Prostate gland (tissue), 2 donors: ENCODE data around the gene BCL2L1. TPM values are rescaled to one million over a fixed set of nuclear protein-coding genes. Genes with fewer than 3 reads are reported as not detected.
A peak's percentile ranks its signal among the peaks of the same experiment; 100 is the strongest.

Experiments used
- DNase-seq: peaks from one replicate; pipeline ENCODE4 v3.0.0-alpha.2; 2019; ENCODE audit warnings: low spot score
- H3K27ac ChIP-seq, 2 donors: fragments of 200-600 bp; sonication (generic); 2 replicates each; pipeline ENCODE4 v1.5.1; 2017 to 2019
- H3K27me3 ChIP-seq: fragments of 200-600 bp; sonication (generic); replicated peaks from 2 replicates; pipeline ENCODE4 v1.5.1; 2019; ENCODE audit not compliant: insufficient read depth
- H3K36me3 ChIP-seq, 2 donors: fragments of 200-600 bp; sonication (generic); 1 replicate in 1 of 2; 2 replicates in 1 of 2; pipeline versions ENCODE4 v1.5.1 to v1.8.1; 2017 to 2019
- H3K4me1 ChIP-seq: fragments of 200-600 bp; sonication (generic); replicated peaks from 2 replicates; pipeline ENCODE4 v1.5.1; 2019
- H3K4me3 ChIP-seq, 2 donors: fragments of 200-600 bp; sonication (generic); 2 replicates each; pipeline ENCODE4 v1.5.1; 2017 to 2019
- H3K9me3 ChIP-seq: fragments of 200-600 bp; sonication (generic); 2 replicates; pipeline ENCODE4 v1.5.1; 2017
- CTCF ChIP-seq, 4 experiments: fragments of 200-600 bp in 2 of 4; fragments of 450-650 bp in 2 of 4; sonication (generic) in 2 of 4; IDR thresholded peaks; 1 replicate in 3 of 4; 2 replicates in 1 of 4; pipeline ENCODE4 v1.5.1; 2016 to 2019; ENCODE audit warnings: antibody characterized with exemption in 4 of 4, mild to moderate bottlenecking in 2 of 4, moderate library complexity in 2 of 4
- POLR2A ChIP-seq: fragments of 450-650 bp; IDR thresholded peaks from one replicate; pipeline ENCODE4 v1.6.1; 2016; ENCODE audit warnings: antibody characterized with exemption, mild to moderate bottlenecking
- POLR2AphosphoS5 ChIP-seq: sonication (generic); formaldehyde crosslinking; IDR thresholded peaks from one replicate; pipeline ENCODE4 v1.6.1; 2017; ENCODE audit warnings: antibody characterized with exemption
- WGBS: methylation state at CpG from one replicate; pipeline ENCODE4 v1.1.5; 2018; 5-methylcytosine and 5-hydroxymethylcytosine counted together
- intact Hi-C: fragments of 100-400 bp; cut with DNase I; formaldehyde crosslinking; loops from one replicate; pipeline ENCODE4 v1.14.2; 2022
- total RNA-seq, 2 donors: library from RNA; depleted of rRNA; stranded (reverse); fragments of >200 nt; gene quantifications; one replicate each; pipeline ENCODE4 v1.1.0, GENCODE V29; 2016

BCL2L1 gene
- total RNA-seq, 2 donors from 2014 or later = 127 to 155 TPM

- 42% methylated on average over 22 of the region's 22 CpGs for WGBS
- peak overlapping the region; percentile 90 to 91 for H3K4me3 ChIP-seq
- H3K4me1 ChIP-seq = peaks cover 6% of the 10 kb centered on the region
- H3K36me3 ChIP-seq = no peaks in the 10 kb centered on the region
- no peaks in the 10 kb centered on the region for H3K27me3 ChIP-seq
- DNase-seq = no peak
- no peaks in the 10 kb centered on the region for H3K9me3 ChIP-seq
- no peak for TF ChIP-seq POLR2A
- no peak for TF ChIP-seq POLR2AphosphoS5
- no peak for TF ChIP-seq CTCF (IDR thresholded peaks at IDR 0.05)
- H3K27ac ChIP-seq = peak overlapping the region; percentile 96 to 100
- intact Hi-C loops = no loop called here
Measured at GRCh38 chr20:31721408-31722256, 1.0 kb downstream of the BCL2L1 start.

GRCh38 chr20:31720486-31721407 is 1.9 kb downstream of the BCL2L1 start:
- 19% methylated on average over 7 of the region's 7 CpGs for WGBS
- intact Hi-C loops = no loop called here
- Histone ChIP-seq H3K27ac (peak overlapping the region; percentile 96 to 100), H3K4me3 (peak overlapping the region; percentile 90 to 91), H3K9me3 (no peaks in the 10 kb centered on the region), H3K36me3 (no peaks in the 10 kb centered on the region), H3K4me1 (peaks cover 7% of the 10 kb centered on the region), H3K27me3 (no peaks in the 10 kb centered on the region)
- DNase-seq = no peak
- no peak for TF ChIP-seq CTCF (IDR thresholded peaks at IDR 0.05)
- no peak for TF ChIP-seq POLR2AphosphoS5
- no peak for TF ChIP-seq POLR2A

GRCh38 chr20:31719644-31720485 is 2.8 kb downstream of the BCL2L1 start:
- DNase-seq = peak; percentile 79
- Histone ChIP-seq H3K4me3 (peak overlapping the region; percentile 90 to 91), H3K36me3 (no peaks in the 10 kb centered on the region), H3K27ac (peak overlapping the region; percentile 96 to 100), H3K4me1 (peaks cover 7% of the 10 kb centered on the region), H3K27me3 (no peaks in the 10 kb centered on the region), H3K9me3 (no peaks in the 10 kb centered on the region)
- TF ChIP-seq POLR2A (no peak), POLR2AphosphoS5 (no peak), CTCF (IDR thresholded peaks at IDR 0.05) (no peak)
- intact Hi-C loops = no loop called here
- WGBS = 32% methylated on average over 2 of the region's 2 CpGs

- DNase-seq = peak; percentile 83
- Histone ChIP-seq H3K36me3 (no peaks in the 10 kb centered on the region), H3K27ac (peak overlapping the region; percentile 96 to 100), H3K4me3 (peak overlapping the region; percentile 90 to 91), H3K27me3 (no peaks in the 10 kb centered on the region), H3K4me1 (peaks cover 7% of the 10 kb centered on the region), H3K9me3 (no peaks in the 10 kb centered on the region)
- TF ChIP-seq POLR2A (peak; percentile 58), CTCF (IDR thresholded peaks at IDR 0.05) (no peak)
- WGBS = 31% methylated on average over 6 of the region's 6 CpGs
- intact Hi-C loops = no loop called here
Measured at GRCh38 chr20:31718952-31719643, 3.6 kb downstream of the BCL2L1 start.
